Measurements from ENCODE around the gene YAE1.

DNA sequence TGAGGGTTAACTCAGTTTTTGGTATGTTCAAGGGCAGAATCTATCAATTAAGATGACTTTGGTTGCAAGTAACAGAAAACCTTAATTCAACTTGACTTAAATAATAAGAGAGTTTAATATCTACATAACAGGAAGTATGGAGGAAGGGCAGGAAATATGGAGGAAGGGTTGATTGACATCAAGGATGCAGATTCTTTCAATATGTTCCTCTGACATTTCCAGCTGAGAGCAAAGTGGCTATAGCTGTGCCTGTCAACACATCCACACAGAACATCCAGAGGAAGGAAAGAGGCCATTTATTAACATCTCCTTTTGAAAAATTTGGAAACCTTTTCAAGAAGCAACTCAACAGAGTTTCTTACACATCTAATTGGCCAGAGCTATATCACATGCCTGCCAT lies 37.7 kb downstream of the YAE1 start:
- no peak for TF ChIP-seq CTCF (IDR thresholded peaks at IDR 0.05; ENCODE audit: low read length)
- TF ChIP-seq EZH2 (IDR thresholded peaks at IDR 0.05; ENCODE audit: borderline replicate concordance, low read length) = no peak
